Panc1 (cell line): ENCODE results near the gene RFFL. TPM values are rescaled to one million over a fixed set of nuclear protein-coding genes. Genes with fewer than 3 reads are reported as not detected.
A peak's percentile ranks its signal among the peaks of the same experiment; 100 is the strongest.

Experiments used
- ATAC-seq: fragments of 200-7000 bp; cut with Tn5 transposase; 2 replicates; pipeline ENCODE4 v1.9.1; 2020; ENCODE audit warnings: mild to moderate bottlenecking, moderate library complexity
- BruUV-seq: library from RNA; stranded (reverse); fragments of 400-500 nt; replicated peaks from 2 replicates; lab custom pipeline; 2021; lab: Mats Ljungman, UMichigan
- CTCF ChIA-PET: fragments of 300-600 bp; sonication (Branson Sonifier 250); formaldehyde crosslinking; loops from one replicate; lab custom pipeline; 2022; ENCODE audit warnings: antibody characterized with exemption; lab: Charles Lee
- POLR2A ChIA-PET: fragments of 300-600 bp; sonication (Branson Sonifier 250); formaldehyde crosslinking; loops from one replicate; lab custom pipeline; 2022; ENCODE audit warnings: antibody characterized with exemption; lab: Charles Lee
- DNase-seq: peaks from one replicate; pipeline ENCODE4 v3.0.0-alpha.2; 2010; ENCODE audit warnings: low read depth, low spot score
- H3K27ac ChIP-seq: 2 replicates; pipeline ENCODE4 v1.5.1; 2011; ENCODE audit warnings: mild to moderate bottlenecking, low read length, inconsistent platforms
- H3K27me3 ChIP-seq: fragments of 200-500 bp; sonication (Bioruptor generic); 2 replicates; pipeline ENCODE4 v1.6.0; 2014; ENCODE audit warnings: low read length, inconsistent platforms; ENCODE audit not compliant: control insufficient read depth, insufficient read depth
- H3K36me3 ChIP-seq: fragments of 200-500 bp; sonication (Bioruptor generic); 2 replicates; pipeline ENCODE4 v1.5.1; 2014; ENCODE audit warnings: inconsistent platforms, mild to moderate bottlenecking, low read length, moderate library complexity; ENCODE audit not compliant: control insufficient read depth, insufficient read depth
- H3K4me1 ChIP-seq: 2 replicates; pipeline ENCODE4 v1.5.1; 2011; ENCODE audit warnings: inconsistent platforms, mild to moderate bottlenecking, low read length, moderate library complexity; ENCODE audit not compliant: control insufficient read depth, insufficient read depth
- H3K4me3 ChIP-seq, 2 experiments: 2 replicates each; pipeline ENCODE4 v1.5.1; 2011 to 2012; ENCODE audit warnings: low read depth in 2 of 2, low read length in 2 of 2, mild to moderate bottlenecking in 2 of 2, inconsistent platforms in 1 of 2, moderate library complexity in 1 of 2
- H3K9me3 ChIP-seq: fragments of 200-500 bp; sonication (Bioruptor generic); 2 replicates; pipeline ENCODE4 v1.5.1; 2014; ENCODE audit warnings: low read depth, mild to moderate bottlenecking, inconsistent platforms, low read length, moderate library complexity; ENCODE audit not compliant: control insufficient read depth, insufficient read depth
- CTCF ChIP-seq: fragments of 450-650 bp; IDR thresholded peaks from 2 replicates; pipeline ENCODE4 v1.5.1; 2017; ENCODE audit warnings: mild to moderate bottlenecking
- POLR2AphosphoS5 ChIP-seq: IDR thresholded peaks from 2 replicates; pipeline ENCODE4 v1.6.1; 2012; ENCODE audit warnings: mild to moderate bottlenecking, low read depth, low read length, moderate library complexity
- REST ChIP-seq, 2 experiments: IDR thresholded peaks; 2 replicates each; pipeline ENCODE4 v1.6.1; 2011 to 2012; ENCODE audit warnings: low read depth in 2 of 2, control low read depth in 1 of 2, low read length in 1 of 2, mild to moderate bottlenecking in 1 of 2, moderate library complexity in 1 of 2; ENCODE audit not compliant: insufficient read depth in 1 of 2
- SIN3A ChIP-seq: IDR thresholded peaks from 2 replicates; pipeline ENCODE4 v1.6.1; 2012; ENCODE audit warnings: low read depth, mild to moderate bottlenecking, low read length, moderate library complexity, borderline replicate concordance; ENCODE audit not compliant: insufficient read depth
- TCF7L2 ChIP-seq: IDR thresholded peaks from 2 replicates; pipeline ENCODE4 v1.6.1; 2011; ENCODE audit warnings: mild to moderate bottlenecking, low read depth, low read length, inconsistent platforms
- in situ Hi-C: cut with HindIII; loops from 2 replicates; pipeline ENCODE4 v1.10.0; 2016; ENCODE audit warnings: low sequenced_read_pairs, low pct_unique_long_range_greater_than_20kb
- intact Hi-C: fragments of 100-400 bp; cut with micrococcal nuclease; formaldehyde crosslinking; loops from one replicate; pipeline ENCODE4 v1.10.0; 2022; ENCODE audit not compliant: unreplicated experiment
- total RNA-seq: library from RNA; stranded (reverse); gene quantifications from one replicate; pipeline ENCODE4 v1.2.1, GENCODE V29; 2021; ENCODE audit not compliant: unreplicated experiment

The RFFL gene
- total RNA-seq, 1 experiment from 2014 or later = 38.4 TPM

- intact Hi-C loops = no loop called here
- TSS peak; percentile 70 for BruUV-seq
- CTCF ChIA-PET = no interaction called here
These were observed 23.5 kb upstream of the RFFL start for GRCh38 chr17:35086931-35087573.

GRCh38 chr17:35086164-35086563, 22.7 kb upstream of the RFFL start:
- H3K27ac ChIP-seq = peak overlapping the region; percentile 75
- BruUV-seq = no TSS peak
- H3K4me3 ChIP-seq = peak overlapping the region in 1 of 2 experiments; percentile 17; a peak in 1 of 4 replicates
- POLR2A ChIA-PET = interaction anchor here (0.7 kb wide), 2 partner anchors 12 to 22 kb away, joined by 3 to 9 read pairs; no protein-coding TSS in a partner anchor
- H3K27me3 ChIP-seq = no peaks in the 10 kb centered on the region
- in situ Hi-C loops (no loop called here), intact Hi-C loops (no loop called here)
- TF ChIP-seq SIN3A (no peak), REST (IDR thresholded peaks at IDR 0.05; ENCODE audit: insufficient read depth in 1 of 2, low read depth in 2 of 2, low read length in 1 of 2) (no peak), TCF7L2 (no peak), POLR2AphosphoS5 (no peak), CTCF (no peak)
- CTCF ChIA-PET = no interaction called here
- no peak for ATAC-seq
- peaks cover 39% of the 10 kb centered on the region for H3K4me1 ChIP-seq
- no peaks in the 10 kb centered on the region for H3K36me3 ChIP-seq
- H3K9me3 ChIP-seq = no peaks in the 10 kb centered on the region
- DNase-seq = no peak

More at GRCh38 chr17:35086931-35087573, 23.5 kb upstream of the RFFL start:
- Histone ChIP-seq H3K27me3 (no peaks in the 10 kb centered on the region), H3K27ac (peak overlapping the region; percentile 85), H3K9me3 (no peaks in the 10 kb centered on the region), H3K4me3 (peak overlapping the region in 1 of 2 experiments; percentile 95; a peak in 2 of 4 replicates), H3K36me3 (no peaks in the 10 kb centered on the region), H3K4me1 (peaks cover 33% of the 10 kb centered on the region)
- TF ChIP-seq CTCF (no peak), REST (IDR thresholded peaks at IDR 0.05; ENCODE audit: insufficient read depth in 1 of 2, low read depth in 2 of 2, low read length in 1 of 2) (no peak), POLR2AphosphoS5 (no peak), TCF7L2 (no peak), SIN3A (no peak)
- ATAC-seq (no peak), DNase-seq (no peak)
- in situ Hi-C loops = no loop called here
- POLR2A ChIA-PET = interaction anchor here (0.6 to 0.7 kb wide), 4 partner anchors 11 to 108 kb away, joined by 3 to 9 read pairs (median 4); no protein-coding TSS in a partner anchor
